K562 (cell line): ENCODE results near the gene ZDHHC11B. TPM values are rescaled to one million over a fixed set of nuclear protein-coding genes. Genes with fewer than 3 reads are reported as not detected.
"Not testable (repeated sequence)": the region's sequence is repeated elsewhere in the genome, so short reads cannot be mapped to it uniquely, and the experiment has no call there.

ENCODE experiments used
- ATAC-seq: fragments of 200-7000 bp; cut with Tn5 transposase; 3 replicates; pipeline ENCODE4 v1.9.1; 2020; ENCODE audit warnings: moderate library complexity
- BruUV-seq: library from RNA; stranded (reverse); fragments of 400-500 nt; replicated peaks from 2 replicates; lab custom pipeline; 2021; lab: Mats Ljungman, UMichigan
- CTCF ChIA-PET: fragments of 300-600 bp; formaldehyde crosslinking; extraction: SDS; loops from one replicate; lab custom pipeline; 2021; ENCODE audit warnings: low intra/inter-chr PET ratio; lab: Yijun Ruan, JAX
- POLR2A ChIA-PET: fragments of 300-600, 350-650 bp; sonication (Branson Sonifier 250); formaldehyde crosslinking; extraction: SDS; loops from one replicate; lab custom pipeline; 2021; ENCODE audit warnings: antibody characterized with exemption, inconsistent platforms; lab: Yijun Ruan, JAX
- DNase-seq, 4 experiments: peaks; one replicate each; pipeline versions ENCODE4 v3.0.0 to v3.0.0-alpha.2; 2011 to 2018; ENCODE audit warnings: low spot score in 3 of 4, mixed read lengths in 3 of 4; ENCODE audit errors: extremely low read depth in 1 of 4
- FAIRE-seq: peaks from 2 replicates; lab custom pipeline; 2011; peaks lifted over from hg19 to GRCh38; lab: Jason Lieb, UNC
- H2AFZ ChIP-seq: 2 replicates; pipeline ENCODE4 v1.6.0; 2011; ENCODE audit warnings: low read depth, low read length, control low read depth, inconsistent platforms
- H3K27ac ChIP-seq: fragments of 200-600 bp; 3 replicates; pipeline ENCODE4 v1.8.0; 2011; ENCODE audit warnings: low read depth, mild to moderate bottlenecking, control low read depth, inconsistent platforms, low read length, moderate library complexity, mixed read lengths; ENCODE audit errors: extremely low read depth
- H3K27me3 ChIP-seq, 2 experiments: fragments of 300-600 bp in 1 of 2; 2 replicates in 1 of 2; 3 replicates in 1 of 2; pipeline versions ENCODE4 v1.6.0 to v1.8.0; 2011; ENCODE audit warnings: inconsistent platforms in 2 of 2, low read length in 2 of 2, mild to moderate bottlenecking in 1 of 2, mixed read lengths in 1 of 2, moderate library complexity in 1 of 2; ENCODE audit not compliant: control insufficient read depth in 2 of 2, insufficient read depth in 2 of 2
- H3K36me3 ChIP-seq: fragments of 300-600 bp; 3 replicates; pipeline ENCODE4 v1.8.0; 2011; ENCODE audit warnings: mild to moderate bottlenecking, low read length, inconsistent platforms; ENCODE audit not compliant: control insufficient read depth, insufficient read depth
- H3K4me1 ChIP-seq, 2 experiments: fragments of 200-600 bp in 1 of 2; replicated peaks in 1 of 2; 2 replicates in 1 of 2; 3 replicates in 1 of 2; pipeline versions ENCODE4 v1.5.1 to v1.8.0; 2011; ENCODE audit warnings: inconsistent platforms in 2 of 2, low read length in 2 of 2, mild to moderate bottlenecking in 1 of 2, mixed read lengths in 1 of 2, moderate library complexity in 1 of 2; ENCODE audit not compliant: control insufficient read depth in 2 of 2, insufficient read depth in 2 of 2
- H3K4me2 ChIP-seq: 2 replicates; pipeline ENCODE4 v1.6.1; 2011; ENCODE audit warnings: low read length, control low read depth, inconsistent platforms, mixed read lengths; ENCODE audit not compliant: insufficient read depth
- H3K4me3 ChIP-seq: fragments of 200-600 bp; sonication (generic), shearing (Covaris generic); 2 replicates; pipeline ENCODE4 v1.5.1; 2016; ENCODE audit warnings: control low read depth, inconsistent platforms
- H3K79me2 ChIP-seq: fragments of 200-600 bp; 3 replicates; pipeline ENCODE4 v1.8.0; 2011; ENCODE audit warnings: low read length, inconsistent platforms; ENCODE audit not compliant: control insufficient read depth, insufficient read depth
- H3K9ac ChIP-seq, 2 experiments: 2 replicates each; pipeline versions ENCODE4 v1.6.0 to v1.6.1; 2011; ENCODE audit warnings: low read depth in 2 of 2, low read length in 2 of 2, control low read depth in 1 of 2, inconsistent platforms in 1 of 2, mild to moderate bottlenecking in 1 of 2, mixed read lengths in 1 of 2; ENCODE audit not compliant: insufficient read depth in 1 of 2
- H3K9me1 ChIP-seq: one replicate; pipeline ENCODE4 v1.6.0; 2011; ENCODE audit warnings: inconsistent platforms, mild to moderate bottlenecking, low read length, moderate library complexity; ENCODE audit not compliant: control insufficient read depth, insufficient read depth
- H3K9me3 ChIP-seq: replicated peaks from 2 replicates; pipeline ENCODE4 v1.5.1; 2011; ENCODE audit warnings: low read depth, low read length, inconsistent platforms; ENCODE audit not compliant: control insufficient read depth, insufficient read depth
- H4K20me1 ChIP-seq: replicated peaks from 2 replicates; pipeline ENCODE4 v1.6.1; 2011; ENCODE audit warnings: low read length, inconsistent platforms, mixed read lengths; ENCODE audit not compliant: control insufficient read depth, insufficient read depth
- WGBS: fragments of 100-300 bp; shearing (Covaris generic); methylation state at CpG from one replicate; pipeline ENCODE4 v1.1.6; 2016; ENCODE audit warnings: low coverage, mixed read lengths; ENCODE audit not compliant: insufficient coverage; ENCODE audit errors: missing lambda C conversion rate; 5-methylcytosine and 5-hydroxymethylcytosine counted together
- in situ Hi-C: fragments of 300-500 bp; cut with MboI; formaldehyde crosslinking; loops from 4 replicates; pipeline ENCODE4 v1.15.0; 2018; ENCODE audit warnings: inconsistent platforms, mixed read lengths
- intact Hi-C: fragments of 100-400 bp; cut with micrococcal nuclease; formaldehyde crosslinking; loops from 2 replicates; pipeline ENCODE4 v1.14.2; 2022
- polyA plus RNA-seq, 8 experiments: library from polyadenylated mRNA; depleted of rRNA in 4 of 8; stranded (reverse) in 5 of 8; unstranded in 3 of 8; fragments of >200 nt; fragmentation: Nextera tagmentation in 2 of 8; fragmentation: Illumina TruSeq in 1 of 8; extraction: Ambion mirVana in 2 of 8; extraction: Trizol in 1 of 8; gene quantifications; 2 replicates each; pipeline versions ENCODE4 v1.2.1 to v1.2.3, GENCODE V29; 2011 to 2014; ENCODE audit warnings: inconsistent platforms in 1 of 8, missing spikeins in 1 of 8
- total RNA-seq, 7 experiments: library from RNA; depleted of rRNA in 6 of 7; stranded (reverse); fragments of >200 nt in 6 of 7; fragmentation: Illumina TruSeq in 2 of 7; extraction: Trizol in 2 of 7; gene quantifications; 2 replicates each; pipeline versions ENCODE4 v1.2.1 to v1.2.3, GENCODE V29; 2011 to 2021; ENCODE audit warnings: low replicate concordance in 1 of 7

The ZDHHC11B gene
- total and polyA plus RNA-seq, 9 of the 15 experiments (the other 6 are each of a cell fraction or from before 2014, with no cell fraction given) = 0.03 to 0.23 (median 0.15) TPM; not detected in 3

- BruUV-seq, H2AFZ ChIP-seq, H3K36me3 ChIP-seq, H3K4me3 ChIP-seq, POLR2A ChIA-PET, H3K4me2 ChIP-seq, ATAC-seq, H3K27ac ChIP-seq, H3K9me3 ChIP-seq, CTCF ChIA-PET, H4K20me1 ChIP-seq, in situ Hi-C loops, FAIRE-seq, H3K9ac ChIP-seq, DNase-seq, H3K79me2 ChIP-seq, H3K9me1 ChIP-seq: not testable (repeated sequence)
- Histone ChIP-seq H3K27me3 (peaks cover 6 to 26% of the 10 kb centered on the region in 2 experiments; a peak in 4 of 5 replicates), H3K4me1 (peaks cover 0 to 12% of the 10 kb centered on the region in 2 experiments; a peak in 1 of 5 replicates)
- no CpG with 5 or more reads among the region's 32 CpGs for WGBS
- intact Hi-C loops = loop anchor here (5.0 kb wide), 1 partner anchor 92 kb away; no protein-coding TSS in a partner anchor
These were observed 104.3 kb downstream of the ZDHHC11B start for GRCh38 chr5:680118-680795.

GRCh38 chr5:679166-679895, 105.2 kb downstream of the ZDHHC11B start:
- H4K20me1 ChIP-seq, DNase-seq, CTCF ChIA-PET, H3K9me3 ChIP-seq, ATAC-seq, H3K9me1 ChIP-seq, H3K36me3 ChIP-seq, H3K4me3 ChIP-seq, H3K9ac ChIP-seq, H3K27ac ChIP-seq, POLR2A ChIA-PET, BruUV-seq, H2AFZ ChIP-seq, H3K4me2 ChIP-seq, H3K79me2 ChIP-seq: not testable (repeated sequence)
- in situ Hi-C loops (loop anchor here (5.0 kb wide), 2 partner anchors 93 to 228 kb away; no protein-coding TSS in a partner anchor), intact Hi-C loops (loop anchor here (10.0 kb wide), 1 partner anchor 175 kb away; the partner anchor contains the start of gene ZDHHC11)
- H3K27me3 ChIP-seq = peaks cover 0 to 16% of the 10 kb centered on the region in 2 experiments; a peak in 1 of 5 replicates
- WGBS = 24% methylated on average over 7 of the region's 17 CpGs
- H3K4me1 ChIP-seq = peaks cover 0 to 20% of the 10 kb centered on the region in 2 experiments; a peak in 1 of 5 replicates
- peak; percentile 56 for FAIRE-seq
